ENCODE results near the gene ADAM22.

GRCh38 chr7:88116235-88116795 is 182.3 kb downstream of the ADAM22 start:
- TF ChIP-seq, protein P1, sequence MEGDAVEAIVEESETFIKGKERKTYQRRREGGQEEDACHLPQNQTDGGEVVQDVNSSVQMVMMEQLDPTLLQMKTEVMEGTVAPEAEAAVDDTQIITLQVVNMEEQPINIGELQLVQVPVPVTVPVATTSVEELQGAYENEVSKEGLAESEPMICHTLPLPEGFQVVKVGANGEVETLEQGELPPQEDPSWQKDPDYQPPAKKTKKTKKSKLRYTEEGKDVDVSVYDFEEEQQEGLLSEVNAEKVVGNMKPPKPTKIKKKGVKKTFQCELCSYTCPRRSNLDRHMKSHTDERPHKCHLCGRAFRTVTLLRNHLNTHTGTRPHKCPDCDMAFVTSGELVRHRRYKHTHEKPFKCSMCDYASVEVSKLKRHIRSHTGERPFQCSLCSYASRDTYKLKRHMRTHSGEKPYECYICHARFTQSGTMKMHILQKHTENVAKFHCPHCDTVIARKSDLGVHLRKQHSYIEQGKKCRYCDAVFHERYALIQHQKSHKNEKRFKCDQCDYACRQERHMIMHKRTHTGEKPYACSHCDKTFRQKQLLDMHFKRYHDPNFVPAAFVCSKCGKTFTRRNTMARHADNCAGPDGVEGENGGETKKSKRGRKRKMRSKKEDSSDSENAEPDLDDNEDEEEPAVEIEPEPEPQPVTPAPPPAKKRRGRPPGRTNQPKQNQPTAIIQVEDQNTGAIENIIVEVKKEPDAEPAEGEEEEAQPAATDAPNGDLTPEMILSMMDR (conservative IDR thresholded peaks at IDR 0.05 in 1 of 2, IDR thresholded peaks at IDR 0.05 in 1 of 2; ENCODE audit: low read depth in 1 of 2, low read length in 2 of 2) = no peak
- TF ChIP-seq EZH2 (IDR thresholded peaks at IDR 0.05; ENCODE audit: low read length, missing control alignments) = no peak
